ENCODE measurements around the gene GIGYF2. TPM values are rescaled to one million over a fixed set of nuclear protein-coding genes. Genes with fewer than 3 reads are reported as not detected.
A peak's percentile ranks its signal among the peaks of the same experiment; 100 is the strongest.

The GIGYF2 gene
- total RNA-seq, 2 donors from 2014 or later, result 62.5 to 72.3 TPM

DNA sequence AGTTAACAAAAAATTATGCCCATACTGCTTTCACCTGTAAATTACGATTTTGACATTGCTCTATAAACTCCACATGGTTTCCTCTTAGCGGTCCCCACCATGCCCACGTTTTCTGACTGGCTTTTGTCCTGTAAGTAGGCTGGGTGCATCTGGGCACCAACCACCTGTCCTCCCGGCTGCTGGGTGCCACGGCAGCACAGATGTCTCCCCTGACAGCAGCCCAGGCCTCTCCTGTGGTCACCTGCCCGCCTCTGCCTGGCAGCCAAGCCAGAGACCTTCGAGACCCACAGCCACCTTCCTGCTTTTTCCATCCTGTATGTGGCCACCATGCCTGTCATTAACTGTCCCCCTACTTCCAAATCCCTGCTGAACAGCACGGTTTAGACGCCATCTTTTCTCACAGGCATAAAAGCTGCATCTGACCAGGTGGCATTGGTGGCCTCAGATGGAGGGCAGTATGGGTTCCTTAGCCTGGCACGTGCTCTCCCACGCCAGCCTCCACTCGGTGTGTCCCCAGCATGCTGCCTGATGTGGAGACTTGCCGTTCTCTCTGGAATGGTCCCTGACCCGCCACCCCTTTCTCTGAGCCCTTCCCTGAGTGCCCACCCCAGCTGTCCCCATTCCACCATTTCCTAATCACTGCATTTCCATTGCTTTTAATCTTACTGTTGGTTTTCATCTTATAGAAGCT is 191.9 kb downstream of the GIGYF2 start:
- Mint-ChIP-seq H3K9me3 (no peaks in the 10 kb centered on the region), H3K4me1 (peaks cover 11% of the 10 kb centered on the region), H3K27me3 (ENCODE audit: insufficient read depth) (no peaks in the 10 kb centered on the region), H3K36me3 (ENCODE audit: low read depth) (no peaks in the 10 kb centered on the region), H3K4me3 (no peak overlapping the region), H3K27ac (no peak overlapping the region)
- Histone ChIP-seq H3K27me3 (ENCODE audit: control insufficient read depth, insufficient read depth, low read length, poor library complexity, severe bottlenecking) (no peaks in the 10 kb centered on the region), H3K9ac (ENCODE audit: extremely low read depth, low read length, poor library complexity, severe bottlenecking) (no peak overlapping the region), H3K4me3 (ENCODE audit: low read length) (no peak overlapping the region), H3K4me1 (ENCODE audit: control insufficient read depth, insufficient read depth, low read length) (no peaks in the 10 kb centered on the region), H3K27ac (ENCODE audit: low read depth, low read length) (no peak overlapping the region), H3K9me3 (ENCODE audit: control insufficient read depth, low read length) (no peaks in the 10 kb centered on the region), H3K36me3 (ENCODE audit: control insufficient read depth, insufficient read depth, low read length) (no peaks in the 10 kb centered on the region)
- TF ChIP-seq, protein P1, sequence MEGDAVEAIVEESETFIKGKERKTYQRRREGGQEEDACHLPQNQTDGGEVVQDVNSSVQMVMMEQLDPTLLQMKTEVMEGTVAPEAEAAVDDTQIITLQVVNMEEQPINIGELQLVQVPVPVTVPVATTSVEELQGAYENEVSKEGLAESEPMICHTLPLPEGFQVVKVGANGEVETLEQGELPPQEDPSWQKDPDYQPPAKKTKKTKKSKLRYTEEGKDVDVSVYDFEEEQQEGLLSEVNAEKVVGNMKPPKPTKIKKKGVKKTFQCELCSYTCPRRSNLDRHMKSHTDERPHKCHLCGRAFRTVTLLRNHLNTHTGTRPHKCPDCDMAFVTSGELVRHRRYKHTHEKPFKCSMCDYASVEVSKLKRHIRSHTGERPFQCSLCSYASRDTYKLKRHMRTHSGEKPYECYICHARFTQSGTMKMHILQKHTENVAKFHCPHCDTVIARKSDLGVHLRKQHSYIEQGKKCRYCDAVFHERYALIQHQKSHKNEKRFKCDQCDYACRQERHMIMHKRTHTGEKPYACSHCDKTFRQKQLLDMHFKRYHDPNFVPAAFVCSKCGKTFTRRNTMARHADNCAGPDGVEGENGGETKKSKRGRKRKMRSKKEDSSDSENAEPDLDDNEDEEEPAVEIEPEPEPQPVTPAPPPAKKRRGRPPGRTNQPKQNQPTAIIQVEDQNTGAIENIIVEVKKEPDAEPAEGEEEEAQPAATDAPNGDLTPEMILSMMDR (conservative IDR thresholded peaks at IDR 0.05), result no peak
- 88 to 91% methylated on average over 11 to 14 of the region's 14 CpGs for WGBS, 2 experiments (ENCODE audit: insufficient coverage in 1 of 2, insufficient read length in 1 of 2)
- peak; percentile 34 for DNase-seq

DNA sequence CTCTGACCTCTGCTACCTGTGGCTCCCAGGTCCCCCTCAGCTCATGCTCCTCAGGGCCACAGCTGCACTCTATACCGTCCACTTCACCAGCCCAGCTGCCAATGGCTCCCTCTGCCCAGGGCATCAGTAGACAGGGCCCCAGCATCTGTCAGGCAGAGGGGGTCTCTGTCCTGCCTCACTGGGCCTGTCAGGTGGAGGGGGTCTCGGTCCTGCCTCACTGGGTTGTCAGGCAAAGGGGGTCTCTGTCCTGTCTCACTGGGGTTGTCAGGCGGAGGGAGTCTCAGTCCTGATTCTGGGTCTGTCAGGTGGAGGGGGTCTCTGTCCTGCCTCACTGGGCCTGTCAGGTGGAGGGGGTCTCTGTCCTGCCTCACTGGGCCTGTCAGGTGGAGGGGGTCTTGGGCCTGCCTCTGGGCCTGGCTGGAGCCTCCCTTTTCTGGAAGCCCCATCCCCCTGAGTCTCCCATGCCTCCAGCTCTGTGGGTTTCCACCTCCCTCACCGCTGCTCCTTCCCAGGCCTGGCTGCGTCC is 192.8 kb downstream of the GIGYF2 start:
- no peak overlapping the region for H3K4me3 ChIP-seq (ENCODE audit: low read length)
- H3K36me3 Mint-ChIP-seq (ENCODE audit: low read depth), result no peaks in the 10 kb centered on the region
- 85 to 91% methylated on average over 4 to 5 of the region's 5 CpGs for WGBS, 2 experiments (ENCODE audit: insufficient coverage in 1 of 2, insufficient read length in 1 of 2)
- no peaks in the 10 kb centered on the region for H3K9me3 Mint-ChIP-seq
- peak; percentile 33 for DNase-seq
- no peak overlapping the region for H3K27ac Mint-ChIP-seq
- no peak overlapping the region for H3K27ac ChIP-seq (ENCODE audit: low read depth, low read length)
- H3K27me3 Mint-ChIP-seq (ENCODE audit: insufficient read depth), result no peaks in the 10 kb centered on the region
- H3K9ac ChIP-seq (ENCODE audit: extremely low read depth, low read length, poor library complexity, severe bottlenecking), result no peak overlapping the region
- no peaks in the 10 kb centered on the region for H3K27me3 ChIP-seq (ENCODE audit: control insufficient read depth, insufficient read depth, low read length, poor library complexity, severe bottlenecking)
- no peak overlapping the region for H3K4me3 Mint-ChIP-seq
- H3K9me3 ChIP-seq (ENCODE audit: control insufficient read depth, low read length), result no peaks in the 10 kb centered on the region
- no peaks in the 10 kb centered on the region for H3K4me1 ChIP-seq (ENCODE audit: control insufficient read depth, insufficient read depth, low read length)
- TF ChIP-seq, protein P1 (conservative IDR thresholded peaks at IDR 0.05), result no peak
- H3K36me3 ChIP-seq (ENCODE audit: control insufficient read depth, insufficient read depth, low read length), result no peaks in the 10 kb centered on the region
- peaks cover 11% of the 10 kb centered on the region for H3K4me1 Mint-ChIP-seq

DNA sequence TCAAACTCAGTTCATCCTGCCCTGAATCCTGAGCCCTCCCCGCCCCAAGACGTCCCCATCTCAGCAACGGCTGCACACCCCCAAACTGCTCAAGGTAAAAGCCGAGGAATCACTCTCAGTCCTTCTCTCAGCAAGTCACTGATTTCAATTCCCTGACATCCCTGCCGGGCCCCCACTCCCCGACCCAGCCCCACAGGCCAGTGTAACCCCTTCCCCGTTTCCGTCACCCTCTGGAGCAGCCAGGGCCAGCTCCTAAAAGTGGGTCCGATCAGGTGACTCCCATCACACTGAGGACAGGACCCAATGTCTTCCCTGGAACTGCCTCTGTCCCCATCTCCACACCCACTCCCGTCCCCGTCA is 193.4 kb downstream of the GIGYF2 start:
- no peak for DNase-seq
- no peaks in the 10 kb centered on the region for H3K36me3 ChIP-seq (ENCODE audit: control insufficient read depth, insufficient read depth, low read length)
- TF ChIP-seq, protein P1 (conservative IDR thresholded peaks at IDR 0.05), result no peak
- Mint-ChIP-seq H3K4me3 (peak overlapping the region; percentile 46), H3K4me1 (peaks cover 11% of the 10 kb centered on the region), H3K36me3 (ENCODE audit: low read depth) (no peaks in the 10 kb centered on the region), H3K27me3 (ENCODE audit: insufficient read depth) (no peaks in the 10 kb centered on the region), H3K9me3 (no peaks in the 10 kb centered on the region), H3K27ac (peak overlapping the region; percentile 57)
- no peaks in the 10 kb centered on the region for H3K27me3 ChIP-seq (ENCODE audit: control insufficient read depth, insufficient read depth, low read length, poor library complexity, severe bottlenecking)
- H3K4me1 ChIP-seq (ENCODE audit: control insufficient read depth, insufficient read depth, low read length), result no peaks in the 10 kb centered on the region
- H3K27ac ChIP-seq (ENCODE audit: low read depth, low read length), result no peak overlapping the region
- WGBS, 2 experiments (ENCODE audit: insufficient coverage in 1 of 2, insufficient read length in 1 of 2), result 86 to 93% methylated on average over 8 to 11 of the region's 11 CpGs
- H3K4me3 ChIP-seq (ENCODE audit: low read length), result no peak overlapping the region
- H3K9me3 ChIP-seq (ENCODE audit: control insufficient read depth, low read length), result no peaks in the 10 kb centered on the region
- H3K9ac ChIP-seq (ENCODE audit: extremely low read depth, low read length, poor library complexity, severe bottlenecking), result no peak overlapping the region
